GM11168 (cell line): ENCODE data around the gene BAIAP2L2.

ENCODE experiments used
- in situ Hi-C: fragments of 300-500 bp; cut with MboI; formaldehyde crosslinking; loops from one replicate; pipeline ENCODE4 v1.12.0; 2022; ENCODE audit warnings: low sequenced_read_pairs; ENCODE audit not compliant: unreplicated experiment

The BAIAP2L2 gene

DNA sequence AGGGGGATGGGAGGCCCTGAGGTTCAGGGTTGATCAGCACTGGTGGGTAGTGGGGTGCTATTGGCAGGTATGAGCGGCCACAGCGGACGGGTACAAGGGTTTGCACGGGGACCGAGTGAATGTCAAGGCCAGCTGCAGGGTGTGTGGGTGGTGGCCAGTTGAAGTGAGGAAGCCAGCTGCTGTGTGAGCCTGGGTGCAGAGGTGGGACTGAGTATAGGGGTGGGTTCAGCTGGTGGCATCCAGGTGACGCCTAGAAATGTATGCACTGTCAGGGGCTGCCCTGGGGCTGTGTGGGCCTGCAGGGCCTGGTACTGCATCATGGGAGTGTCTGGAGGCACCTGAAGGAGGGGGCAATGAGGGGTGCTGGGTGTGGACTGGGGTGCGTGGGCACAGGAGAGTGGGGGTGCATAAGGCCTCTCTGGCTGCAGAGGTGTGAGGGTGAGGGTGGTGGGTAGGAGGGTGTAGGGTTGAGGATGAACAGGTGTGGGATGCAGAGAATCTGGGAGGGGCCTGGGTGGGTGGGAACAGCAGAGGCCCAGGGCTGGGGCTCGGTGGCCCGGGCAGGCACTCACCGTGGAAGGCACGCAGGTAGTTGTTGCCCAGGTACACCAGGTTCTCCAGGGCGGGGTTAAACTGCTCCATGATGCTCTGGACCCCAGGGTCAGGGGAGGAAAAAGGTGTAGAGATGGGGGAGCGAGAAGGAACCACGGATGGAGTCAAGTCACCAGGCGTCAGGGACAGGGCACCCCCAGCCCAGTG is 1.7 kb downstream of the BAIAP2L2 start:
- in situ Hi-C loops = no loop called here

DNA sequence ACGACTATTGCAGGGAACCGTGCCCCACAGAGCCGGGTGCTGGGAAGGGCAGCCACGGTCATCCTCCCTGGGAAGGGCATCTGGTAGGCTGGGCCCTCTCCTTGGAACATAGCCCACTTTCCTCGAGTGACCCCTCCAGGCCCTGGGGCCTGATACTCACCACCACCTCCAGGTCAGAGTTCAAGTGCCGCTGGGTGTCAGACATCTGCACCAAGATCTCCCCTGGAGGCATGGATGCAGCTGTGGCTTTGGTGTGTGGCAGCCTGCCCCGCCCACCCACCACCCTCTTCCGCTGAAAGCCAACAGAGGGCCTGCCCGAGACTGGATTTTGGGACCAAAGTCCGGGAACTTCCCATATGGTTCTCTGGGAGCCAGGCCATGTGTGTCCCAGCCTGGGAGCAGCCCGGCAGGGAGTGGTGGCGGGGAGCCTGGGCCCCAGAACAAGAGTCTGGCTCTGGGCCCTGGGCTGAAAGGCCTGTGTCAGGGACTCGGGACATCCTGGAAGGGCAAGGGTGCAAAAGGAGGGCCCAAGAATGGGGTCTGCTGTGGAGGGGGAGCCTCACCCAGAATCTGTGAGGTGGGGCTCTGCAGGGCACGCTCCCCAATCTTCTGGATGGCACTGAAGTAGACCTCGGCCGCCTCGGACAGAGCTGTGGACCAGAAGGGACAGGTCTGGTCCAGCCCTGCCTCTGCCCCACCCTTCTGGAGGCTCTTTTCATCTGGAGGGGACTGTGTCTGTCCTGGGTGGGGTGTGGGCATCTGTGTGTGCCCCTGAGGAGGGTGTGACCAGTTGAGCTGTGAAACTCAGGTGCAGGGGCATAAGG is 2.6 kb downstream of the BAIAP2L2 start:
- in situ Hi-C loops = no loop called here

DNA sequence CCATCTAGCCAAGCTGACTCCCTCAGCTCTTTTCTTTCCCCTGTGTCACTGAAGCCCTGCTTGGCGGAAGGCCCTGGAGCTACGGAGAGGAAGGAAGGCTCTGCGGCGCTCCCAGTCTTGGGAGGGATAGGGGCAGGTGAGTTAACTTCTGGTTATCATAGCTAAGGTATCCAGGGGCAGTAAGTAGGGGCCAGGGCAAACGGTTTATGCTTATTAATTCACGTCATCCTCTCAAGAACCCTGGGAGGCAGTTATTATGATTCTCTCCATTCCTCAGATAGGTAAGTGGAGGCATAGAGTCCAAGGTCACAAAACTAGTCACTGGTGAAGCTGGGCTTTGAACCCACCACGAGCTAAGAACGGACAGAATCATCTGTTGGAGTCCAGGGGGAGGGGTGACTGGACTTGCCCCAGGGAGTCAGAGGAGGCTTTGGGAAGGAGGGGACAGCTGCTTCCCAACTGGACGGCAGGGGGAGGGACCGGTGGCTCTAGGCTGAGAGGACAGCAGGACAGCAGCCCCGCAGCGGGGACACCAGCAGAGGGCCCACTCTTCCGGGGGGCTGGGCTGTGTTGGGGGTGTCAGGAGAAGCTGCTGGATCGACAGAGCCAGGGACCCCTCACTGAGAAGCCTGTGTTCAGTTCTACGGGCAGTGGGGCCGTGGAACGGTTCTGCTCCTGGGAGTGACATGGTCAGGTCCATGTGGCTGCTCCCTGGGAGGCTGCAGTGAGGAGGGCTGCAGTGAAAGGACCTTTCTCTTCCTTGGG is 3.5 kb downstream of the BAIAP2L2 start:
- in situ Hi-C loops = no loop called here

DNA sequence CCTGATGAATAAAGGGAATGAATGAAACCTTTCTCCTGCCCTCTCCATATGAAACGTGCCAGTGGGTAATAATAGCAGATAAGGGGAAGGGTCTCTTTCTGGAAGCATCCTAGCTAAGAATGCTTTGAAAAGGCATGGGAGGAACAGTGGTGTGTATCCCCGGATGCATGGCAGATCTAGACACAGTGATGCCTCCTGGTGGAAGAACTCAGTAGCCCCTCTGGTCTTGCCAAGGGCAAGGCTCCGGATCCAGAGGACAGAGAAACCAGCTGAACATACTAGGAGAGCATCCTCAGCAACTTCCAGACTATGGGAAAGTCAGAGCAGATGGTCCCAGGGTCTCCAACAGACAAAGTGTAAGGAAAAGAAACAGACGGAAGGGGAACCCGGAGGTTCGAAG is 6.4 kb downstream of the BAIAP2L2 start:
- in situ Hi-C loops = no loop called here

DNA sequence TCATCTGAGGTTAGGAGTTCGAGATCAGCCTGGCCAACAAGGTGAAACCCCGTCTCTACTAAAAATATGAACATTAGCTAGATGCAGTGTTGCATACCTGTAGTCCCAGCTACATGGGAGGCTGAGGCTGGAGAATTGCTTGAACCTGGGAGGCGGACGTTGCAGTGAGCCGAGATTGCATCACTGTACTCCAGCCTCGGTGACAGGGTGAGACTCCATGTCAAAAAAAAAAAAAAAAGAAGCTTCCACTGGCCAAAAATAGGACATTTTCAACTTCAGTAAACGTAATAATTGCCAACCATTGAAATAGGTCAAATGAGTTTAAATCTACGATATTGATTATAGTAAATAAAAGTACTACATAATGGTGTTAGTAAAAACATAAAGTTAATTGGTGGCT is 6.8 kb downstream of the BAIAP2L2 start:
- in situ Hi-C loops = no loop called here

DNA sequence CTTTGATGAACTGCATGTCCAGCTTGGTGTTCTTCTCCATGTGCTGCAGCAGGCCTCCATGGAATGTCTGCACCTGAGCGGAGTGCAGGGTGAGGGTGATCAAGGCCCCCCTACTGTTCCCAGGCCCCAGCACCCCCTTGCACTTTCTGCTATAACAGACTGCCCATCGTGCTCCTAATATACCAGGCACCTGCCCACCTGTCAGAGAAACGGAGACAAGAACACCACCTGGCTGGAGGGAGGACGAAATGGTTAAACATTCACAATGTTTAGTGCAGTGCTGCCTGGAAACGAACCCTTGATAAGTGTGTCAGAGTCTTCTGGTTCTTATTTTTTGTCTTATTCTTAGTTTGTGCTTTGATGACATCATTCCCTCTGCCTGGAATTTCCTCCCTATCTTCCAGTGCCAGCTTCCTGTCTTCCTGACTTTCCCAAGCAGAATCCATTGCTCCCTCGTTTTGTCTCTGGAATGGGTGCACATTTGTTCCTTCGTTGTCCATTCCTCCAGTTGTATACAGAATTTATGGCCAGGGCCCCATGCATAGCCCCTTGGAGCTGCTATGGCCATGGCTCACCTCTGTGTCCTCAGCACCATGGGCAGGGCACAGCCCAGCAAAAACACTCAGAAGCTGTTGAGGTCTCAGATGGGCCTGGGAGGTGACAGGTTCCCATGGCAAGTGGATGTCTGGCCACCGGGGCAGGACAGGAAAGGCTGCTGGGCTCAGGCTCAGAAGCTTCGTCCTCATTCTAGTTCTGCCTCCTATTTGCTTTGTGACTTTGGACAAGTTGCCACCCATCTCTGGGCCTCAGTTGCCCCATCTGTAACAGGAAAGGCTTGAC is 11.9 kb downstream of the BAIAP2L2 start:
- in situ Hi-C loops = no loop called here

DNA sequence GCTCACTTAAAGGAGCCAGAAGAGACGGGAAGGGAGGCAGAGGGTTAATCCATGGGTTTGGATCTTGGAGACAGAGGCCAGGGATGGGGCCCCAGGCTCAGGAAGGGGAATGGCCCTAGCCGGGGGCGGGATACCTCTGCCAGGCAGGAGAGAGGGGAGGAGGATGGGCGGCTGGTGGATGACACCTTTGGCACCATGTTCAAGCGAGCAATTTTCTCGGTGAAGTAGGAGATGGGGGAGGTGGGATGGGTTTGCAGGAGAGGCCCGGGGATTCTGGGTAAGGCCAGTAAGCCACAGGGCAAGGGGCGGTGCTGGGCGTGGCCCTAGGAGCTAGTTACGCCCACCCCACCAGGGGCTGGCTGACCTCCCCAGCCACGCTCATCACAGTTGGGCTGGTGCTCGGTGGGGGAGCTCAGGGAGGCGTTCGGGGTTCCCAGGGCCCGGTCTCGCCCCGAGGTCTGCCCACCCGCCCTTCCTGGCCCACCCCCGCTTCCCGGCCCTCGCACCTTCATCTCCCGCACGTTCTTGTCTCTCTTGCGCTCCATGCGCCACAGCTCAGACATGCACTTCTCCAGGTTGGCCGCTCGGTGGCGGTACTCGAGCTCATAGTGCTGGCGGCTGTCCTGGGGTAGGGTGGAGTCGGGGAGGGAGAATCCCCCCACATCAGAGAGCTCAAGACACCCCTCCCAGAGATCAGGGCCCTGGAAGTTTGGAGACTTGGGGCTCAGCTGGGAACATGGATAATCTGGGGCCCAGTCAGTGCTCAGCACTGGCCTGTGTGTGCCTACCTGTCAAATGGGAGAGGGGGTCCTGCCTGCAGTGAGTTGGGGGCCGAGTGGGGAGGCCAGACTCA is 12.7 kb downstream of the BAIAP2L2 start:
- in situ Hi-C loops = no loop called here

DNA sequence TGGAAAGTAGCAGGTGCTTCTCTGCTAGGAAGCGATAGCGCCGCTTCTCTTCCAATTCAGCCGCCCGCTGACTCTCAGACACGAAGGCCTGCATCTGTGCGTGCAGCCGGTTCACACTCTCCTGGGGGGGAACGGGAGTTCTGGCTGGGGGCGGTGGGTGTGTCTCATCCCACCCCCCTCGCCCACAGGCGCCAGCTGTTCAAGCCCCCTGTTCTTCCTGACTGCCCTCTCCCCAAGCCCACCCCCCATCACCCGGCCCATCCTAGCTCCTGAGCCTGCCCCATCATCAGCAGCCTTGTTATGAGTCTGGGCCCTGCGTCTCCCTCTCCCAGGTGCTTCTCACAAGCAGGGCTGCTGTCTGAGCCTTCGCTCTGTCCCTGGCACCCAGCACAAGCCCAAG is 13.4 kb downstream of the BAIAP2L2 start:
- in situ Hi-C loops = no loop called here

DNA sequence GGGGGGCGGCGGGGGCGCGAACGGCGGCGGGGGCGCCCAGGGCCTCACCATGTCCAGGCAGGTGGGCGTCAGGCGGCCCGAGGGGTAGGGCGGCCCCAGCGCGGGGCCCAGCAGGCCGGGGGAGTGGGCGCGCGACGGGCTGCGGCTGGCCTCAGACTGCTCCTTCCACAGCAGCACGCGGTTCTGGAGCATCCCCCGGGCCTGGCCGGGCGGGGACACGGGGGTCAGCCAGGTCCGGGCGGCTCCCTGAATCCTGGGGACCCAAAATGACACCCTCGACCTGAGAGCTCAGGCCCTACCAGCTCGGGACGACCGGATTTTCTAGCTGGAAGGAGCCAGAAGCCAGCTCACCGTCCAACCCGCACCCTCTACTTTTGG is 21.0 kb downstream of the BAIAP2L2 start:
- in situ Hi-C loops = no loop called here

DNA sequence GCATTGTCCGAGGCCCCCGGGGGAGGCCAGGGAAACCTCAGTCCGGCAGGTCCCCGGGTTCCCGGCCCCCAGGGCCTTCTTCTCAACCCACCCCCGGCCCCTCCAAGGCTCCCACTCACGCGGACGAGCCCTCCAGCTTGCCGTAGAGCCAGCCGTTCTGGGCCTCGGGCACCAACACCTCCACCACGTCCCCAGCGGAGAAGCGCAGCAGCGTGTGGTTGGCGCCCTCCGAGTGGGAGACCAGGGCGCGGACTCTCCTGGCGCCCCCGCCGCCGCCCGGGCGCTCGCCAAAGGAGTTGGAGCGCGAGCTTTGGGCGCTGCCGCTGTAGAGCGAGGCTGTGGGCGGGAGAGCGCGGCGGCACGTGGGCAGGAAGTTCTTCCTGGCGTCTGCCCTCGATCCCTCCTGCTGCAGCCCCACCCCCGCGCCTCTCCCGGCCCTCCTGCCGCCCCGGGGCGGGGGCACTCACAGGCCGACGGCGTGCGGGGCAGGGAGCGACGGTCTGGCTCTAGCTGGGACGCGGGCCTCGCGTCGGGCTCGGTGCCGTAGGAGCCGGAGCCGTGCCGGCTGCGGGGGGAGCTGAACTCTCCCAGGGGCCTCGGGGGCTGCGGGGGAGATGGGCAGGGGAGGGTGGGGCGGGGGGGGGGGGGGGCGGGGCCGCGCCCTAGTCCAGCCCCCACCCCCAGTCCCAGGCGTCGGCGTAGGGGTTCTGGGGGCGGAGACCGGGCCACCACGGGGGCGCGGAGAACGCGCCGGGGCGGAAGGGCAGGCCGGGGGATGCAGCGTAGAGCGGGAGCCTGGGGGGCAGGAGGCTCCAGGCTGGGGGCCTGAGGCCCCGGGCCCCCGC is 21.6 kb downstream of the BAIAP2L2 start:
- in situ Hi-C loops = no loop called here

DNA sequence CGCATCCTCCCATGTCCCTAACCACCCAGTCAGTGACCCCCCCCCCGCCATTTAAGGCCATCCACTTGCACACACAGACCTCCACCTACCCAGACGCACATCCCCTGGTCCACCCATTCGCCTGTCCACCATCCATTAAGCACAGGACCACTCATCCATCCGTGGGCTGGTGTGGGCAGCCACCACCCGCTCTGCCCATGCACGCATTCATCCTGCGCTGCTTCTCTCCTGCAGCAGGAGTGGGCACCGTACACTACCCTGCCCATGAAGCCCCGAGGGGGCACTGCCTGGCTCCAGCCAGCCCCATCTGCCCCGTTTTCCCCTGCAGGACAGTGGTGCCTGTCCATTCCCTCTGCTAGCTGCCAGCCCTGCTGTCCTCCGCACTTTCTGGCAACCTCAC is 22.6 kb downstream of the BAIAP2L2 start:
- in situ Hi-C loops = no loop called here

DNA sequence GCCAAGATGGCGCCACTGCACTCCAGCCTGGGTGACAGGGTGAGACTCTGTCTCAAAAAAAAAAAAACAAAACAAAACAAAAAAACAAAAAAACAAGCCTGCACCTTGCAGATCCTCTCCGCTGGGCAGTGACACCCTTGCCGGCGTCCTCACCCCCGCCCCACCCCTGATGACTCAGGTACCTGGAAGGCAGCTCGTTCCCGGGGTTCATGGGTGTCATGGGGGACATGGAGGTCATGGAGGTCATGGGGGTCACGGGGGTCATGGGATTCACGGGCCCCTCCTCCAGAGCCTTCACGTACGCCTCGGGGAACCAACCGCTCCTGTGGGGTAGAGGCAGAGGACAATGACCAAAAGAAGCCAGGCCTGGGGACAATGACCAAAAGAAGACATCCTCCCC is 23.5 kb downstream of the BAIAP2L2 start:
- in situ Hi-C loops = no loop called here

DNA sequence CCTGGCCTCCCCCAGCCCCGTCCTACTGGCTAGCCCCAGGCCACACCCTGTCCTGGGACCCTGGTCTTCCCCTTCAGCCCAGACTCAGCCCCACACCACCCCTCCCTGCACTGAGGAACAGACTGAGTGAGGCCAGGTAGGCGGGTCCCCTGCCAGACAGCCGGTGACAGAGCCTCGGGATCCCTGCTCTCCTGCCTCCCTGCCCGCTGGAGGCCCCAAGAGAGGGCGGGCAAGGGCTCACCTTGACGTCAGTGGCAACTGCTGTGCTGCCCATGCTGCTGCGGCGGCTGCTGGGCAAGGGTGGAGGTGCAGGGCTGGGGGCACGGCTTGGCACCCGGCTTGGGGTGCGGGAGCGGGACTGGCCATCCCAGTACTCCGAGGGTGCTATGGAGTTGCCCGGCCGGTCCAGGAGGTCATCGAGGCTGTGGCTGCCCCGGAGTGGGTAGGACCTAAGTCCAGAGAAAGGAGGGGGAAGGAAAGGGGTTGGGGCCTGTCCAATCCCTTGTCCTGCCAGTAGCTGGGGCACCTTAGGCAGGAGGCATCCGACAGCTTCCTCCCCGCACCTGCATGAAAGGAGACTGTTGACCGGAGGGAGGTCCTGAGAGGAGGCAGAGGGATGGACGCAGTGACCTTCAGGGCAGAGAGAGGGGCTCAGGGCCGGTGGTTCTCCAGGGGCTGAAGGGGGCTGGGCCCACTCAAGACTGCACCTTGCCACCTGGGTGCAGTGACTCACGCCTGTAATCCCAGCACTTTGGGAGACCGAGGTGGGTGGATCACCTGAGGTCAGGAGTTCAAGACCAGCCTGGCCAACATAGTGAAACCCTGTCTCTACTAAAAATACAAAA is 24.3 kb downstream of the BAIAP2L2 start:
- in situ Hi-C loops = no loop called here

DNA sequence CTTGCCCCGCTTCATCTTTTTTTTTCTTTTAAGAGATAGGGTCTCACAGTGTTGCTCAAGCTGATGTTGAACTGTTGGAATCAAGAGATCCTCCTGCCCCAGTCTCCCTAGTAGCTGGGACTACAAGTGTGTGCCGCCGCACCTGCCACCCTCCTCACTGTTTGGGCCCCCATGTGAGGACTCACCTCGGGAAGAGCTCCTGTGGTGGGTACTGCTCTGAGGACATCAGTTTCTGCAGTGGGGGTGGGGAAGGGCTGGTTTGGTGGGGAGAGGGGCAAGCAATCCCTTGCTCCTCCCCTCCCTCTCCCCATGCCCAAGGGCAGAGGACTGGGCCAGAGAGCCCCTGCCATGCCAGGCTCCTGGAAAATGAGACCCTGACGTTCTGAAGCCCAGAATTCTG is 25.0 kb downstream of the BAIAP2L2 start:
- in situ Hi-C loops = no loop called here

DNA sequence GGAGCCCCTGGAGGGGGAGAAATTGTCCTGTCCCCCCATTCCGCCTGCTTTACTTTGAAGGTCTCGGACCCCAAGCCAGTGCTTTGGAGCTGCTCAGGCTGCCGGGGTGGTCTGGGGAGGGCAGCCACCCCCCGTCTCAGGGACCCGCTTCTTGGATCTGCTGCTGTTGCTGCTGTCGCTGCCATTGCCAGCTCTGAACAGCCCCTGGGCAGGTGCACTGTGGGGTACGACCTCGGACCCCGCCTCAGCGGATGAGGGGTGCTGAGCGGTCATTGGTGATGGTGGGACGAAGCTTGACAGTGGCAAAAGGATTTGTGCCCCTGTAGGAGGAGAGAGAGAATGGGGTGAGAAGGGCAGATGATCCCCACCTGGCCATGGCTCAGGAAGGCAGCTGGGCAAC is 25.4 kb downstream of the BAIAP2L2 start:
- in situ Hi-C loops = no loop called here

DNA sequence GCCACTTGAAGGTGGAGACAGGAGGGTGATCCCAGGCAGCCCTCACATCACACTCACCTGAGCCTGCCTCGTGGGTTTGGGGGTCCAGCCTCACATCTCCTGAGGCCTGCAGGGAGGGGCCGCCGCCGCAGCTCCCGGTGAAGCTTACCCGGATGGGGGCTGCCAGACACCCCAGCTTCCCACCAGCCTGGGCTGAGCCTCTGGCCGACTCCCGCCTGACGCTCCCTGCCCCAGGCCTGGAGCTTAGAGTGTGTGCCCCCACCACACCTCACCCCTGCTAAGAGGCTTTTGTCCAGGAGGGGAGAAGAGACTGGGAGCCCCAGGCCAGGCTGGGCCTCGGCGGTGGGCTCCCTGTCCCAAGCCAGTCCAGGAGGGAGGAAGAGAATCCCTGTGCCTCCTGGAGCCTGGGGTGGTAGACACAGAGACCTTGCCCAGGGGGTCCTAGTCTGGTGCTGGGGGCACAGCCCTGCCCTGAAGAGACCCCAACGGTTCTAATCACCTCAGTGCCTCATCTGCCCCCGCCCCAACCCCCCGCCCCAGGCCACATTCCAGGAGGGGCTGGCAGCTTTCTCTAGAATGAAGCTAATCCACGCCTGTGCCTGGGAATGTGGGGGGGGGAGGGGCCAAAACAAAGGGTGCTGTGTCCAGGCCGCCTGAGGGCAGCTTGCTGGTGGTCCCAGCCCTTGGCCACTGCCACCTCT is 26.4 kb downstream of the BAIAP2L2 start, which contains the start of gene SLC16A8:
SLC16A8 (minus strand) TSS at position 254 of the 701 bp plus-strand sequence. CDS start 1,311 bp downstream, outside the sequence.
- in situ Hi-C loops = no loop called here
